Small intestine (tissue), 16 donors: Measurements from ENCODE around the gene RPS26. TPM values are rescaled to one million over a fixed set of nuclear protein-coding genes. Genes with fewer than 3 reads are reported as not detected.
A peak's percentile ranks its signal among the peaks of the same experiment; 100 is the strongest.

ENCODE experiments used
- DNase-seq, 2 donors: peaks; one replicate each; pipeline versions ENCODE4 v3.0.0 to v3.0.0-alpha.2; 2013
- FAIRE-seq: peaks from 2 replicates; lab custom pipeline; 2012; peaks lifted over from hg19 to GRCh38; lab: Jason Lieb, UNC
- H3K27ac ChIP-seq, 3 donors: one replicate each; pipeline ENCODE4 v1.5.1; 2013; ENCODE audit warnings: low read length in 2 of 3, mild to moderate bottlenecking in 2 of 3, control low read depth in 1 of 3, inconsistent platforms in 1 of 3, low read depth in 1 of 3, moderate library complexity in 1 of 3
- H3K27me3 ChIP-seq, 3 donors: one replicate each; pipeline ENCODE4 v1.6.1; 2013; ENCODE audit warnings: low read length in 3 of 3, inconsistent platforms in 1 of 3; ENCODE audit not compliant: control insufficient read depth in 3 of 3, insufficient read depth in 3 of 3
- H3K36me3 ChIP-seq, 3 donors: one replicate each; pipeline ENCODE4 v1.6.1; 2013; ENCODE audit warnings: low read length in 3 of 3, inconsistent platforms in 1 of 3, low read depth in 1 of 3, mild to moderate bottlenecking in 1 of 3, moderate library complexity in 1 of 3; ENCODE audit not compliant: control insufficient read depth in 3 of 3, insufficient read depth in 2 of 3
- H3K4me1 ChIP-seq, 3 donors: one replicate each; pipeline ENCODE4 v1.6.1; 2013; ENCODE audit warnings: low read length in 2 of 3, inconsistent platforms in 1 of 3, low read depth in 1 of 3, mild to moderate bottlenecking in 1 of 3, moderate library complexity in 1 of 3; ENCODE audit not compliant: control insufficient read depth in 3 of 3, insufficient read depth in 2 of 3
- H3K4me3 ChIP-seq, 3 donors: one replicate each; pipeline ENCODE4 v1.5.1; 2013; ENCODE audit warnings: low read length in 3 of 3, control low read depth in 1 of 3, inconsistent platforms in 1 of 3, low read depth in 1 of 3, mild to moderate bottlenecking in 1 of 3, moderate library complexity in 1 of 3
- H3K9me3 ChIP-seq, 2 donors: one replicate each; pipeline ENCODE4 v1.6.1; 2013; ENCODE audit warnings: low read depth in 1 of 2, low read length in 1 of 2; ENCODE audit not compliant: control insufficient read depth in 2 of 2, insufficient read depth in 1 of 2
- WGBS, 3 donors: extraction: QIAGEN DNeasy Blood & Tissue Kit; methylation state at CpG; one replicate each; pipeline ENCODE4 v1.1.7; 2013; 5-methylcytosine and 5-hydroxymethylcytosine counted together
- long read RNA-seq, 10 donors: transcript quantifications; one replicate each; lab custom pipeline, GENCODE V29; 2026
- polyA plus RNA-seq, 4 donors: library from polyadenylated mRNA; stranded (reverse) in 3 of 4; unstranded in 1 of 4; fragments of 200-250 nt in 3 of 4; fragments of 120-200 nt in 1 of 4; gene quantifications; one replicate each; pipeline versions ENCODE4 v1.2.1 to v1.2.3, GENCODE V29; 2013
- donor health status: healthy with polysubstance abuse.
- donor health status: control.
- donor health status: control.
- donor health status: Bipolar disorder and iron deficiency.
- donor health status: healthy.

RPS26 gene
- polyA plus RNA-seq: 1,000 to 10,000 TPM in 3 of 4 donors, 100 to 1,000 TPM in 1; 253 to 1,993 (median 1,176) TPM
- long read RNA-seq, donor 1, transcript RPS26-204 (4 exons, 1,140 nt): major isoform, 27 of 52 reads
- long read RNA-seq, donor 1, partial matches to known transcripts: 22 of 52 reads
- long read RNA-seq, donor 1, other reads (novel, unspliced or antisense): 0 of 52 reads
- long read RNA-seq, donor 2, transcript RPS26-204 (4 exons, 1,140 nt): major isoform, 6 of 17 reads
- long read RNA-seq, donor 2, partial matches to known transcripts: 8 of 17 reads
- long read RNA-seq, donor 2, other reads (novel, unspliced or antisense): 0 of 17 reads
- long read RNA-seq, donor 3, transcript RPS26-204 (4 exons, 1,140 nt): major isoform, 9 of 25 reads
- long read RNA-seq, donor 3, partial matches to known transcripts: 14 of 25 reads
- long read RNA-seq, donor 3, other reads (novel, unspliced or antisense): 0 of 25 reads
- long read RNA-seq, donor 4, partial matches to known transcripts: 0 of 1 reads
- long read RNA-seq, donor 4, other reads (novel, unspliced or antisense): 0 of 1 reads
- long read RNA-seq, donor 5, partial matches to known transcripts: 0 of 2 reads
- long read RNA-seq, donor 5, other reads (novel, unspliced or antisense): 0 of 2 reads
- long read RNA-seq, donor 6, transcript RPS26-204 (4 exons, 1,140 nt): major isoform, 12 of 14 reads
- long read RNA-seq, donor 6, partial matches to known transcripts: 0 of 14 reads
- long read RNA-seq, donor 6, other reads (novel, unspliced or antisense): 0 of 14 reads
- long read RNA-seq, donor 7: 0 reads
- long read RNA-seq, donor 8: 0 reads
- long read RNA-seq, donor 9, partial matches to known transcripts: 0 of 4 reads
- long read RNA-seq, donor 9, other reads (novel, unspliced or antisense): 0 of 4 reads
- long read RNA-seq, donor 10, transcript RPS26-204 (4 exons, 1,140 nt): major isoform, 11 of 11 reads
- long read RNA-seq, donor 10, partial matches to known transcripts: 0 of 11 reads
- long read RNA-seq, donor 10, other reads (novel, unspliced or antisense): 0 of 11 reads

DNA sequence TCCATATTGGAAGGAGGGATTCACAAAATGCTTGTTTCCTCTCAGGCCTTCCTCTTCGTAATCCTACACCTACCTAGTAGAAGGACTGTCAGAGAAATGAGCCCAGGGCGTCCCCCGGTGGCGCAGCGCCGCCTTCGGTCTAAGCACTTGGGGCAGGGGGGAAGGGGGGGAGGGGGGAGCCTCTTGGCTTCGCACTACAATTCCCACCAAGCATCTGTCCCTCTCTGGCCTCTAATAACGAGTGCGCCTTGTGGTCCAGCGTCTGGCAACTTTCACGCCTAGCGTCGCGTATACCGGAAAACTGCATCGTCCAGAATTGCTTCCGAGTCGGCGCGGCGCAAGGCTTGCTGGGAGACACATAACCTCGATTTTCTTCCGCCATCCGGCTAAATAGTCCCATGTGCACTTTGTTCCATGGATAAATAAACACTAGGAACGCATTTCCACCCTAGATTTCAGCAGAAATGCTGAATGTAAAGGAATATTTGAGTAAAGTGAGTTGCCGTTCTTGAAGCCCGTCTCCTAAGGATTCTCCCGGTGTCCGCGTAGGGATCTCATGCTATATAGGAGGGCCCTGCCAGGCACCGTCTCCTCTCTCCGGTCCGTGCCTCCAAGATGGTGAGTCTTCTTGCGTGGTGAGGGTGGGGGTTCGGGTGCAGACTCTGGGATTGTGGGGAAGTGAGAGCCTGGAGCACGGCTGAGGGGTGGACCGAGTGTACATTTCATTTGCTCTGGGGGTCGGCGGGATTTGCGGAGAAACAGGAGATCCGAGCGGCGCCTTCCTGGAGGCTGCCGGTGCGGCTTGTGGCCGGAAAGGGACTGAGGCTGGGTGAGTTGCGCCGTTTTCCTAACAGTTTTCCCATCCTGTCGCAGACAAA lies at the start of gene RPS26:
TSS of gene RPS26 (plus strand) at position 367 of the 878 bp plus-strand sequence. CDS start at position 616, 249 bp downstream.
- no peak for FAIRE-seq
- no peaks in the 10 kb centered on the region for H3K27me3 ChIP-seq
- H3K4me3 ChIP-seq: peak within 1 kb of the TSS; percentile 70 to 81 (median 81)
- WGBS, 3 donors: 0% methylated on average over 49 to 50 of the region's 50 CpGs
- peak within 1 kb of the TSS; percentile 75 to 98 (median 95) for H3K27ac ChIP-seq
- H3K4me1 ChIP-seq: peaks cover 0 to 20% (median 0%) of the 10 kb centered on the region in 3 donors
- H3K36me3 ChIP-seq: peaks cover 0 to 27% (median 5%) of the 10 kb centered on the region in 3 donors
- no peaks in the 10 kb centered on the region for H3K9me3 ChIP-seq
- peak; percentile 98 to 99 for DNase-seq

DNA sequence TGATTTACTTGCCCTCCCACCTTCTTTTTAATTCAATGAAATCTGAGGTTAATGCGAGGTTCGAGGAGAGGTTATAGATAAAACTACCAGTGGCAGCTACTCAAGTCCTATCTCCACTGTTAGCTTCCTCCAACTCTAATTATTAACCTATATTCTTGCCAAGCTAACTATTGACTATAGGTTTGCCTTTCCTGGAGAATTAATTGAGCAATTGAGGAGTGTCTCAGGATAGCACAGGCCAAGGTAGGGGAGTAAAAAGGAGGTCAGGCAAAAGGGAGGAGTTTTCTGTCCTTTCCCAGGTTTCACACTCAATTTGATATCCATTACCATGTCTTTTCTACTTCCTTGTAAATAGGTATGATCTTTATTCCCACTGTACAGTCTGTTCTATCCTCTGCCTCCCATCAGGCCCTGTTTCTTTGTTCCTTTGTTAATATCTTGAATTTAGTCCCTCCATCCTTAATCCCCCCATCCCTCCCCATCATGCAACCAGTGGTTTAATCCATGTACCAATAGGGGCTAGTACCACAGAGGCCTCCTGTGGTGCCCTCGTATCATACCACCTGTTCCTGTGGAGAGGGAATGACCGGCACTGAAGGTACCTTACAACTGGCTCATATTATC lies 48.4 kb upstream of the RPS26 start:
- WGBS, 3 donors: 48 to 70% (median 53%) methylated on average over 4 of the region's 4 CpGs
- Histone ChIP-seq H3K36me3 (peaks cover 11 to 53% (median 25%) of the 10 kb centered on the region in 3 donors), H3K4me1 (peaks cover 0 to 37% (median 0%) of the 10 kb centered on the region in 3 donors), H3K9me3 (no peaks in the 10 kb centered on the region), H3K4me3 (no peak overlapping the region), H3K27me3 (no peaks in the 10 kb centered on the region), H3K27ac (peak overlapping the region; percentile 30 to 34 (median 30))
- peak; percentile 38 to 62 for DNase-seq
- FAIRE-seq: no peak

DNA sequence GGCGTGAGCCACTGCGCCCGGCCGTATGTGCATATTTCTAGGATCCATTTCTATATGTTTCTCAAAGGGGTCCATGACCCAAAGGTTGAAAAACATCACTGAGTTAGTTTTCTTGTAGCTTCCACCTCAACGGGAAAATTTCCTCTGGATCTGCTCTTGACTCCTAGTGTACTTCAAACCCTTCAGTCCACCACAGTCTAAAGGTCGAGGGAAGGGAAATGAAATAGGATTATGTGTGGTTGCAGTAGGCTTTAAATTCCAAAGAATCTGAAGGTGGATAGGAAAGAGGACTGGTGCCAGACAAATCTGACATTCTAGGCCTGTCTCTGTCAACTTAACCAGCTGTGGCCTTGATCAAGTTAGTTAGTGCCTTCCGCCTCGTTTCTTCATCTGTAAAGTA lies 46.4 kb upstream of the RPS26 start:
- H3K27me3 ChIP-seq: no peaks in the 10 kb centered on the region
- H3K9me3 ChIP-seq: no peaks in the 10 kb centered on the region
- FAIRE-seq (no peak), DNase-seq (peak; percentile 71 to 78)
- peaks cover 0 to 45% (median 0%) of the 10 kb centered on the region in 3 donors for H3K4me1 ChIP-seq
- no peak overlapping the region for H3K4me3 ChIP-seq
- H3K36me3 ChIP-seq: peaks cover 9 to 49% (median 22%) of the 10 kb centered on the region in 3 donors
- H3K27ac ChIP-seq: peak overlapping the region in 2 of 3 donors; percentile 28 to 90
- WGBS, 3 donors: 48 to 74% (median 64%) methylated on average over 8 of the region's 8 CpGs

DNA sequence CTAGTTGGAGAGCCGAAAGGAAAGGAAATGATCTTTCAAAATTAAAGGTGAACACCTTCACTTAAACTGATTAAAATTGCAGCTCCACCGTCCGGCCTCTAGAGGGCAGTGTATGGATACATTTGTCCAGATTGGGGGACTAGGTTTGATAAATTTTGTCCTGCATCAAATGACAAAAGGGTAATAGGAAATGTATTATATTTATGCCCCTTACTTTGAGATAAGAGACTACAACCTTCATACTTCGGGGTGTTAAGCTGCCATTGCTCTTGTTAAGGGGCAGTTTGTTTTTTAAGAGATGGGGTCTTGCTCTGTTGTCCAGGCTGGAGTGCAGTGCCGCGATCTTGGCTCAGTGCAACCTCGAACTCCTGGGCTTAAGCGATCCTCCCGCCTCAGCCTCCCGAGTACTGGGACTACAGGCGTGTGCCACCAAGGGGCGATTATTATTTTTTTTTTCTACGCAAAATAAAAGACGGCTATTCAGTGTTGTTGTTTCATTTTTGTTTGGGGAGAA lies 45.5 kb upstream of the RPS26 start:
- peak; percentile 79 to 82 for DNase-seq
- no peak for FAIRE-seq
- Histone ChIP-seq H3K4me1 (peaks cover 0 to 52% (median 0%) of the 10 kb centered on the region in 3 donors), H3K27me3 (no peaks in the 10 kb centered on the region), H3K36me3 (peaks cover 9 to 46% (median 13%) of the 10 kb centered on the region in 3 donors), H3K9me3 (no peaks in the 10 kb centered on the region), H3K4me3 (peak overlapping the region in 2 of 3 donors; percentile 63 to 94), H3K27ac (peak overlapping the region; percentile 49 to 90 (median 83))
- 13 to 24% (median 18%) methylated on average over 14 of the region's 14 CpGs for WGBS, 3 donors

DNA sequence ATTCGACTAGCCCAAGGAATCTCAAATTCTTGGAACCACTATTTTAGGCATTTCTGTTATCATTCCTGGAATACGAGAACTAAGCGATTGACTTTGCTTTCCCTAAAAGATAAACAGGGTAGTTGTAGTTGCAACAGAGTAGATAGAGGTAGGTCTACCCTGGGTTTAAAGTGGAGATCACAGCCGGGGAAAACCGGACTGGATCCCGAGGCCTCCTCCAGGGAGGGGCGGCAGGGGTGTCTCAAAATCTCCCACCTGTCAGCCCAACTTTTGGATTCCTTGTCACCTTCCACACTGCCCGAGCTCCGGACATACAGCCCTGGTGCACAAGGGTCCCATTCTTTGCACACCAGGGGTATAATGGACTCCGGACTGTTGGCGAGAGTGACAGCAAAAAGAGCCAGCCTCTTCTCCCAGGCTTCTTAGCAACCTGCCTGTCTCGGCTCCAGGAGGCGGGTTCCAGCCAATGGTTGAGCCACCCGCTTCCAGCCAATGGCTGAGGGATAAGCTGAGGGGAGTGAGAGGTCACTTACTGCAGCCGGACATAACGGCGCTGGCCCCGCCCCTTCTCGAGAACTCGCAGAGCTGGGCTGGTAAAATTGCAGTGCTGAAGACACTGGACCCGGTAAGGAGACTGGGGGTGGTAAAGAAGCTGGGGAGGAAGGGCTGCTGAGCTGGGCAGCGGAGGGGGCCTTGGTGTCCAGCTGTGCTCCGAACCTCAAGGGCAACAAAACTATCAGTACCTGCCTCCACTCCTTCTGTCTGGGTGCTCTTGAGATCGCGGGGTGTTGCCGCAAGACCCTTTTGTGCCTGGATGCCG lies 44.8 kb upstream of the RPS26 start, which contains the start of gene SUOX:
TSS of gene SUOX (plus strand) at position 562 of the 820 bp plus-strand sequence. CDS start 4,946 bp downstream, outside the sequence.
- DNase-seq (peak; percentile 96 to 99), FAIRE-seq (no peak)
- peaks cover 0 to 59% (median 1%) of the 10 kb centered on the region in 3 donors for H3K4me1 ChIP-seq
- H3K4me3 ChIP-seq: peak within 1 kb of the TSS; percentile 37 to 94 (median 63)
- H3K27ac ChIP-seq: peak within 1 kb of the TSS; percentile 49 to 90 (median 83)
- 2 to 7% (median 3%) methylated on average over 27 of the region's 27 CpGs for WGBS, 3 donors
- H3K36me3 ChIP-seq: peaks cover 8 to 42% (median 10%) of the 10 kb centered on the region in 3 donors
- no peaks in the 10 kb centered on the region for H3K27me3 ChIP-seq
- H3K9me3 ChIP-seq: no peaks in the 10 kb centered on the region

DNA sequence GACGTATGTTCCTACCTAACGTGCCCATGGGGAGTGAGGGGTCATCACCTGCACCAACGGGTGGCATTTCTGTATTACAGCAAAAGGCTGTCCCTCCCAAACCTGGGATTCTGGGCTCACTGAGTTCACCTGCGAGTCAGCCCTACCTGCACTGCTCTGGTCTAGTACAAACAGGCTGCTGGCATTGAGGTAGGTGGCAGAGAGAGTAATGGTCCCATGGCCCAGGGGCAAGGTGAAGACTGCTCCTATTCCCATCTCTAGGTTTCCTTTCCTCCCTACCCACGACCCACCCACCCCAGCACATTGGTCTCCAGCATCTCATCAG lies 44.2 kb upstream of the RPS26 start:
- FAIRE-seq: no peak
- H3K27me3 ChIP-seq: no peaks in the 10 kb centered on the region
- DNase-seq: peak in 1 of 2 donors; percentile 47
- peak overlapping the region in 2 of 3 donors; percentile 83 to 90 for H3K27ac ChIP-seq
- peaks cover 4 to 42% (median 4%) of the 10 kb centered on the region in 3 donors for H3K36me3 ChIP-seq
- peaks cover 0 to 63% (median 3%) of the 10 kb centered on the region in 3 donors for H3K4me1 ChIP-seq
- peak overlapping the region; percentile 37 to 94 (median 63) for H3K4me3 ChIP-seq
- H3K9me3 ChIP-seq: no peaks in the 10 kb centered on the region
- WGBS, 3 donors: 4 to 13% (median 6%) methylated on average over 5 of the region's 5 CpGs
